GM13977 (cell line): ENCODE results near the gene PPFIBP2.

Experiments used
- DNase-seq: peaks from one replicate; pipeline ENCODE4 v3.0.0; 2012; ENCODE audit warnings: low spot score
- in situ Hi-C: fragments of 300-500 bp; cut with MboI; formaldehyde crosslinking; loops from one replicate; pipeline ENCODE4 v1.12.0; 2022; ENCODE audit warnings: low sequenced_read_pairs, low pct_unique_long_range_greater_than_20kb, mixed read lengths, inconsistent platforms; ENCODE audit not compliant: unreplicated experiment
- TF ChIP-seq, protein P1 (sequence below): IDR thresholded peaks from 2 replicates; pipeline ENCODE4 v1.5.1; 2012; ENCODE audit warnings: mild to moderate bottlenecking, control low read depth; ENCODE audit not compliant: insufficient read depth; ENCODE audit errors: extremely low read depth, missing control alignments

PPFIBP2 gene

DNA sequence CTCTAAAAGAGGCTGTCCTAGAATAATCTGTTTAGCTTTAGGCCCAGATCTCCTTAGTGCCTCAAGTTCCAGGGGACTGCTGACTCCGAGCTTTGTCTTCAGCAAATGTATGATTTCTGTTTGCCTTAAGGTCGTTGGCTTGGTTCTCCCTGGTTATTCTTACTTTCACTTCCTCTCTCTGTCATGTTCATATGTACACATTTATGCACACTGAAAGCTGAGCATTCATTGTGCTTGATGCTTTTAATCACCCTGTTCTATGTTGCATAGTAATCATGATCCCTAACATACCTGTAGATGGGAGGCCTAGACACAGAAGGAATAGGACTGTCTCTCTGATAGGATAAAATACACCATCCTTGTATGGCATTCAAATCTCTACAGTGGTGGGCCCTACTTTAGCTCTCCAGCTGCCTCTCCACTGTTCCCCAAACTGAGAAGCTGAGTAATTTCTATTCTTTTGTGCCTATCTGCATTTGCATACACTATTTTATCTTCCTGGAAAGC, 7.2 kb downstream of the PPFIBP2 start:
- TF ChIP-seq, protein P1, sequence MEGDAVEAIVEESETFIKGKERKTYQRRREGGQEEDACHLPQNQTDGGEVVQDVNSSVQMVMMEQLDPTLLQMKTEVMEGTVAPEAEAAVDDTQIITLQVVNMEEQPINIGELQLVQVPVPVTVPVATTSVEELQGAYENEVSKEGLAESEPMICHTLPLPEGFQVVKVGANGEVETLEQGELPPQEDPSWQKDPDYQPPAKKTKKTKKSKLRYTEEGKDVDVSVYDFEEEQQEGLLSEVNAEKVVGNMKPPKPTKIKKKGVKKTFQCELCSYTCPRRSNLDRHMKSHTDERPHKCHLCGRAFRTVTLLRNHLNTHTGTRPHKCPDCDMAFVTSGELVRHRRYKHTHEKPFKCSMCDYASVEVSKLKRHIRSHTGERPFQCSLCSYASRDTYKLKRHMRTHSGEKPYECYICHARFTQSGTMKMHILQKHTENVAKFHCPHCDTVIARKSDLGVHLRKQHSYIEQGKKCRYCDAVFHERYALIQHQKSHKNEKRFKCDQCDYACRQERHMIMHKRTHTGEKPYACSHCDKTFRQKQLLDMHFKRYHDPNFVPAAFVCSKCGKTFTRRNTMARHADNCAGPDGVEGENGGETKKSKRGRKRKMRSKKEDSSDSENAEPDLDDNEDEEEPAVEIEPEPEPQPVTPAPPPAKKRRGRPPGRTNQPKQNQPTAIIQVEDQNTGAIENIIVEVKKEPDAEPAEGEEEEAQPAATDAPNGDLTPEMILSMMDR = no peak
- in situ Hi-C loops = no loop called here
- peak; percentile 64 for DNase-seq

DNA sequence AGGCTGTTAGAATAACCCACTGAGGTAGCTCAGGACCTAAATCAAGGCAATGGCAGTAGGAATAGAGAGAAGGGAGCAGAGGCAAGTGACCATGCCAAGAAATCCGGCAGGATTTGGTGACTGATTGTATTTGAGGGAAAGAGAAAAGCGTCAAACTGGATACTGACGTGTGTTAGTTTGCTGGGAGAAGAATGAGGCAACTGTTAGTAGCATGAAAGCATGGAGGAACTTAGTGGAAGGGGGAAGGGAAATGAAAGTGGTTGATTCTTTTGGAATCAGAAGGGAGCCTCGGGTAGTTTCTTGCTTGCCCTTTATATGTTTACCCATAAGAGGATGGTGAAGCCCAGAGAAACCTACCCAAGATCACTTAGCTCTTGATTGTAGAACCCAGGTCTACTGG, 8.3 kb downstream of the PPFIBP2 start:
- TF ChIP-seq, protein P1 = no peak
- in situ Hi-C loops = no loop called here
- no peak for DNase-seq

GRCh38 chr11:7522546-7522945, 8.7 kb downstream of the PPFIBP2 start:
- no peak for DNase-seq
- TF ChIP-seq, protein P1 = no peak
- in situ Hi-C loops = no loop called here

DNA sequence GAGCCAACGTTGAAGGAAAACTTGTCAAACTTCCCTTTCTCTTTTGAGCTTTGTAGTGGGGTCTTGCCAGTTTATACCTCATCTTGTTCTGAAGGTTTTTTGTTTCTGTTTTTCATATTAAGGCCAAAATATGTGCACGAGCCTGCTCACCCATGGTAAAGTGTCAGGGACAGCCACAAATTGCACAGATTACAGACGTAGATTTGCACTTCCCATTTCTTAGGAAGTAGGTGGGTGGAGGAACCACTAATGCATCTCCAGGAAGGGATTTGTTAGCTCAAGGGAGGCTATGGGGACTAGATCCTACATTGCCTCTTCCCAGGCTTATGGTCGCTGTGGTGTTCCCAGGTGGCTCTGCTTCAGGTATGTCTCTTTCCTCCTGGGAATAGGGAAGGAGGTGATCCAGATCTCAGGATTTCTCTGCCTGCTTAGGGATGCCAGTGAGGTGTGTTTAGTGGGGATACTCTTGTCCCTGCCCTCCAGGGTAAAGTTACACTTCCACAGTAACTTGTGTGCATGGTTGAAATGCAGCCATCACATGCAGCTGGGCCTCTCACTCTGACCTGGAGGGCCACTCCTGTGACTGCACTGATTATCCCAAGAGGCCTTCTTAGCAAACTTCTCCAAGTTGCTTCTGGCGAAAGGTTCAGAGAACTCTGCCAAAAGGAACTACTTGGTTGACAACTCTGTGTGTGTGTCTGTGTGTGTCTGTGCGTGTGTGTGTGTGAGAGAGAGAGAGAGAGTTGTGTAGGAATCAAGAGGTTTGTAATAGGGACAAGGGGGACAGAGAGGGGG, 9.8 kb downstream of the PPFIBP2 start:
- DNase-seq = no peak
- in situ Hi-C loops = no loop called here
- TF ChIP-seq, protein P1 = no peak

GRCh38 chr11:7524462-7525235, 10.8 kb downstream of the PPFIBP2 start:
- no peak for DNase-seq

GRCh38 chr11:7525424-7525823, 11.6 kb downstream of the PPFIBP2 start:
- TF ChIP-seq, protein P1 = no peak
- DNase-seq = no peak
- in situ Hi-C loops = no loop called here

More at GRCh38 chr11:7524462-7525235, 10.8 kb downstream of the PPFIBP2 start:
- in situ Hi-C loops = no loop called here
- TF ChIP-seq, protein P1 = no peak
